ENCODE results near the gene JAKMIP2. TPM values are rescaled to one million over a fixed set of nuclear protein-coding genes. Genes with fewer than 3 reads are reported as not detected.

Gene JAKMIP2
- total RNA-seq, 1 experiment from 2014 or later = 10.9 TPM

- ChIA-PET POLR2A (interaction anchor here (0.9 kb wide), 1 partner anchor 108 kb away, joined by 4 read pairs; no protein-coding TSS in a partner anchor), CTCF (interaction anchor here (1.1 to 9.5 kb wide), 8 partner anchors 8 to 174 kb away, joined by 3 to 121 read pairs (median 8); no protein-coding TSS in a partner anchor)
- Mint-ChIP-seq H3K9me3 (no peaks in the 10 kb centered on the region), H3K4me3 (peak overlapping the region; percentile 67), H3K4me1 (peaks cover 73% of the 10 kb centered on the region), H3K27ac (peak overlapping the region; percentile 91), H3K27me3 (ENCODE audit: low read depth) (no peaks in the 10 kb centered on the region), H3K36me3 (peaks cover 36% of the 10 kb centered on the region)
- TF ChIP-seq, protein P1, sequence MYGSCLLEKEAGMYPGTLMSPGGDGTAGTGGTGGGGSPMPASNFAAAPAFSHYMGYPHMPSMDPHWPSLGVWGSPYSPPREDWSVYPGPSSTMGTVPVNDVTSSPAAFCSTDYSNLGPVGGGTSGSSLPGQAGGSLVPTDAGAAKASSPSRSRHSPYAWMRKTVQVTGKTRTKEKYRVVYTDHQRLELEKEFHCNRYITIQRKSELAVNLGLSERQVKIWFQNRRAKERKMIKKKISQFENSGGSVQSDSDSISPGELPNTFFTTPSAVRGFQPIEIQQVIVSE (CRISPR knock-in tag; IDR thresholded peaks at IDR 0.05; ENCODE audit: borderline replicate concordance) = no peak
- TF ChIP-seq NFYB (CRISPR knock-in tag; conservative IDR thresholded peaks at IDR 0.05; ENCODE audit: low read depth) (no peak), TEAD4 (CRISPR knock-in tag; IDR thresholded peaks at IDR 0.05) (0 out of 2 replicates have a peak, but pooled peaks have one; percentile 18), ZNF423 (CRISPR knock-in tag; IDR thresholded peaks at IDR 0.05) (peak; percentile 34; the same call in 1 of the 2 replicates), ETV6 (CRISPR knock-in tag; IDR thresholded peaks at IDR 0.05) (peak; percentile 46; the same call in 1 of the 2 replicates), TEAD1 (CRISPR knock-in tag; IDR thresholded peaks at IDR 0.05) (0 out of 2 replicates have a peak, but pooled peaks have one; percentile 41)
- TF ChIP-seq, protein P2, sequence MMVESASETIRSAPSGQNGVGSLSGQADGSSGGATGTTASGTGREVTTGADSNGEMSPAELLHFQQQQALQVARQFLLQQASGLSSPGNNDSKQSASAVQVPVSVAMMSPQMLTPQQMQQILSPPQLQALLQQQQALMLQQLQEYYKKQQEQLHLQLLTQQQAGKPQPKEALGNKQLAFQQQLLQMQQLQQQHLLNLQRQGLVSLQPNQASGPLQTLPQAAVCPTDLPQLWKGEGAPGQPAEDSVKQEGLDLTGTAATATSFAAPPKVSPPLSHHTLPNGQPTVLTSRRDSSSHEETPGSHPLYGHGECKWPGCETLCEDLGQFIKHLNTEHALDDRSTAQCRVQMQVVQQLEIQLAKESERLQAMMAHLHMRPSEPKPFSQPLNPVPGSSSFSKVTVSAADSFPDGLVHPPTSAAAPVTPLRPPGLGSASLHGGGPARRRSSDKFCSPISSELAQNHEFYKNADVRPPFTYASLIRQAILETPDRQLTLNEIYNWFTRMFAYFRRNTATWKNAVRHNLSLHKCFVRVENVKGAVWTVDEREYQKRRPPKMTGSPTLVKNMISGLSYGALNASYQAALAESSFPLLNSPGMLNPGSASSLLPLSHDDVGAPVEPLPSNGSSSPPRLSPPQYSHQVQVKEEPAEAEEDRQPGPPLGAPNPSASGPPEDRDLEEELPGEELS (CRISPR knock-in tag; IDR thresholded peaks at IDR 0.05) = peak; percentile 38; the same call in 1 of the 2 replicates
- DNase-seq (ENCODE audit: low spot score) = no peak
- ATAC-seq = peak; percentile 90
Observed at GRCh38 chr5:147560718-147561331, 221.7 kb downstream of the JAKMIP2 start.

DNA sequence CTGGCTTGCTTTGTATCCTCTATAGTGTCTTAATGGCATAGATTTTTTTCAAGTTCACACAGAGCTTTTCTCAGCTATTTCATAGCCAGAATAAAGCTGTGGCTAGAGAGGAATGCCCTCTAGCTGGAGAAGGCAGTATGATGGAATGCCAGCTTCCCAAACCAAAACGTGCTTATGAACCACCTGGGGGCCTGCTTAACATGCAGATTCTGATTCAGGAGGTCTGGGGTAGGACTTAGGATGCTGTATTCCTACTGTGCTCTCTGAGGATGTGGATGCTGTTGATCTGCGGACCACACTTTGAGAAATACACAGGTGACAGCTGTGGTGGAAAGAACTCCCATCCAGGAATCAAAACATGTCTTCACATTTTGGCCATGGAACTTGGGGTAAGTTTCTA, 222.8 kb downstream of the JAKMIP2 start:
- H3K36me3 Mint-ChIP-seq = peaks cover 25% of the 10 kb centered on the region
- peak overlapping the region; percentile 67 for H3K4me3 Mint-ChIP-seq
- ATAC-seq (peak; percentile 36), DNase-seq (ENCODE audit: low spot score) (no peak)
- POLR2A ChIA-PET = interaction anchor here (0.7 to 1.1 kb wide), 3 partner anchors 19 to 106 kb away, joined by 3 to 5 read pairs (median 3); no protein-coding TSS in a partner anchor
- CTCF ChIA-PET = interaction anchor here (0.6 to 9.5 kb wide), 26 partner anchors 10 to 336 kb away, joined by 3 to 121 read pairs (median 4); partner anchors contain the start of gene DPYSL3
- no peaks in the 10 kb centered on the region for H3K27me3 Mint-ChIP-seq (ENCODE audit: low read depth)
- peak overlapping the region; percentile 91 for H3K27ac Mint-ChIP-seq
- H3K4me1 Mint-ChIP-seq = peaks cover 68% of the 10 kb centered on the region
- no peaks in the 10 kb centered on the region for H3K9me3 Mint-ChIP-seq
- TF ChIP-seq GRHL2 (CRISPR knock-in tag; IDR thresholded peaks at IDR 0.05; ENCODE audit: insufficient replicate concordance, severe bottlenecking) (no peak), TEAD1 (CRISPR knock-in tag; IDR thresholded peaks at IDR 0.05) (peak; percentile 88)

DNA sequence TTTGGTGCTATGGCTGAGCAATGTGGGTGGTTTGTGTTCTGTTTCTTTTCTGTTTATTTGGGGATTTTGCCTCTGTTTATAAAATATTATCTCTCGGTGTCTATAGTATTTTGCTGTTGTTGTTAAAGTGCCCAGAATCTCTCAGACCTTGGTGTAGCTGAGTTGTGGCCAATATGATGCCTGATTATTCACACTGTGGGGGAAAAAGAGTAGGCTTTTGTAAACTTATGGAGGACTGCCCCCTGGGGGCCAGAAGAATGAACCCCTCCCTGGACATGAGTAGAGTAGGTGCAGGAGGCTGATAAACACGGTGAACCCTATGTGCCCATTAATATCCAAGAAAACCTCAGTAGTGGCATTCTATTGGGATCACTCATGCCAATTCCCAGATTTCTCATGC, 223.7 kb downstream of the JAKMIP2 start:
- peak; percentile 61 for DNase-seq (ENCODE audit: low spot score)
- peaks cover 16% of the 10 kb centered on the region for H3K36me3 Mint-ChIP-seq
- TF ChIP-seq MYBL2 (CRISPR knock-in tag; IDR thresholded peaks at IDR 0.05) = no peak
- TF ChIP-seq, protein P3, sequence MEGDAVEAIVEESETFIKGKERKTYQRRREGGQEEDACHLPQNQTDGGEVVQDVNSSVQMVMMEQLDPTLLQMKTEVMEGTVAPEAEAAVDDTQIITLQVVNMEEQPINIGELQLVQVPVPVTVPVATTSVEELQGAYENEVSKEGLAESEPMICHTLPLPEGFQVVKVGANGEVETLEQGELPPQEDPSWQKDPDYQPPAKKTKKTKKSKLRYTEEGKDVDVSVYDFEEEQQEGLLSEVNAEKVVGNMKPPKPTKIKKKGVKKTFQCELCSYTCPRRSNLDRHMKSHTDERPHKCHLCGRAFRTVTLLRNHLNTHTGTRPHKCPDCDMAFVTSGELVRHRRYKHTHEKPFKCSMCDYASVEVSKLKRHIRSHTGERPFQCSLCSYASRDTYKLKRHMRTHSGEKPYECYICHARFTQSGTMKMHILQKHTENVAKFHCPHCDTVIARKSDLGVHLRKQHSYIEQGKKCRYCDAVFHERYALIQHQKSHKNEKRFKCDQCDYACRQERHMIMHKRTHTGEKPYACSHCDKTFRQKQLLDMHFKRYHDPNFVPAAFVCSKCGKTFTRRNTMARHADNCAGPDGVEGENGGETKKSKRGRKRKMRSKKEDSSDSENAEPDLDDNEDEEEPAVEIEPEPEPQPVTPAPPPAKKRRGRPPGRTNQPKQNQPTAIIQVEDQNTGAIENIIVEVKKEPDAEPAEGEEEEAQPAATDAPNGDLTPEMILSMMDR (IDR thresholded peaks at IDR 0.05) = peak; percentile 63
- H3K27ac Mint-ChIP-seq = 0 out of 2 replicates have a peak overlapping the region, but pooled peaks have one; percentile 30
- ChIA-PET CTCF (interaction anchor here (0.6 to 9.5 kb wide), 25 partner anchors 9 to 206 kb away, joined by 3 to 121 read pairs (median 5); partner anchors contain the start of gene DPYSL3), POLR2A (interaction anchor here (1.1 kb wide), 2 partner anchors 79 to 106 kb away, joined by 3 read pairs; no protein-coding TSS in a partner anchor)
- H3K4me3 Mint-ChIP-seq = no peak overlapping the region
- H3K9me3 Mint-ChIP-seq = no peaks in the 10 kb centered on the region
- H3K27me3 Mint-ChIP-seq (ENCODE audit: low read depth) = no peaks in the 10 kb centered on the region
- peak; percentile 57 for ATAC-seq
- peaks cover 68% of the 10 kb centered on the region for H3K4me1 Mint-ChIP-seq
